ENCODE results near the gene IGF2BP3.

The IGF2BP3 gene

GRCh38 chr7:23336799-23337283, 133.4 kb downstream of the IGF2BP3 start:
- no peak for DNase-seq

GRCh38 chr7:23336086-23336485, 134.2 kb downstream of the IGF2BP3 start:
- peak; percentile 30 for DNase-seq

- DNase-seq: no peak
Measured at GRCh38 chr7:23335621-23336020, 134.7 kb downstream of the IGF2BP3 start.

GRCh38 chr7:23335136-23335535, 135.2 kb downstream of the IGF2BP3 start:
- no peak for DNase-seq

- DNase-seq: no peak
Measured at GRCh38 chr7:23334482-23335056, 135.7 kb downstream of the IGF2BP3 start.

GRCh38 chr7:23333671-23334246, 136.5 kb downstream of the IGF2BP3 start:
- no peak for DNase-seq

GRCh38 chr7:23332910-23333612, 137.2 kb downstream of the IGF2BP3 start:
- peak; percentile 15 for DNase-seq

GRCh38 chr7:23332193-23332592, 138.1 kb downstream of the IGF2BP3 start:
- DNase-seq: no peak

GRCh38 chr7:23331132-23331531, 139.2 kb downstream of the IGF2BP3 start:
- DNase-seq: no peak

GRCh38 chr7:23315366-23315765, 154.9 kb downstream of the IGF2BP3 start:
- DNase-seq: no peak

- peak; percentile 49 for DNase-seq
Measured at GRCh38 chr7:23312141-23312540, 158.2 kb downstream of the IGF2BP3 start.

GRCh38 chr7:23308754-23309153, 161.5 kb downstream of the IGF2BP3 start:
- DNase-seq: no peak

- no peak for DNase-seq
Measured at GRCh38 chr7:23306936-23307521, 163.3 kb downstream of the IGF2BP3 start.

GRCh38 chr7:23299770-23300300, 170.5 kb downstream of the IGF2BP3 start:
- DNase-seq: peak; percentile 54

GRCh38 chr7:23298885-23299769, 171.2 kb downstream of the IGF2BP3 start, which contains the start of gene MALSU1:
Gene MALSU1, plus strand, starts transcription at chr7:23299339. Its CDS starts 14 bp downstream, at chr7:23299353.
- peak; percentile 99 for DNase-seq

GRCh38 chr7:23298141-23298881, 172.0 kb downstream of the IGF2BP3 start:
- DNase-seq: no peak

- no peak for DNase-seq
Measured at GRCh38 chr7:23295401-23295697, 174.9 kb downstream of the IGF2BP3 start.

- DNase-seq: peak; percentile 30
Measured at GRCh38 chr7:23294549-23295400, 175.5 kb downstream of the IGF2BP3 start.

- DNase-seq: no peak
Measured at GRCh38 chr7:23293500-23294073, 176.7 kb downstream of the IGF2BP3 start.

GRCh38 chr7:23292623-23293022, 177.7 kb downstream of the IGF2BP3 start:
- no peak for DNase-seq
